OCI-LY3 (cell line): ENCODE data around the gene ENHO.

Source experiments
- EZH2phosphoT487 ChIP-seq: fragments of 200-600 bp; shearing (Covaris generic); IDR thresholded peaks from 2 replicates; pipeline ENCODE4 v1.6.1; 2018; ENCODE audit warnings: antibody characterized with exemption, mixed run types, low read depth
- TF ChIP-seq, protein P1 (sequence below): fragments of 200-600, 300-600 bp; sonication (generic); IDR thresholded peaks from 2 replicates; pipeline ENCODE4 v1.5.1; 2014; ENCODE audit warnings: antibody characterized with exemption, low read length, low read depth

DNA sequence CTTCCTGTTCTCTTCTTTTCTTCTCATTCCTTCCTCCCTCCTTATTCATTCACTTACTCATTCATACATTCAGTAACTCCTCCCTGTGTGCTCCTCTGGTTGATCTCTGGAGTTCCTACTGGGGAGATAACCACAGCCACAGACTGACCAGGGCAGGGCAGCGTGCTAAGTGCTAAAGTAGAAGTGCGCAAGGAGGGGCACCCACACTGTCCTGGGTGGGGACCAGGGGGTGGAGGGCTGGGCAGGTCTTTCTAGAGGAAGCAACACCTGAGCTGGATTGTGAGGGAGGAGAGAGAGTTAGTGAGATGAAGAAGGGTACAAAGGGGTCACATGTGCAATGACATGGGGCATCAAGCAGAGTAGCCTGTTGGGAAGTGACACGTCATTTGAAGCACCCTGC, 13.8 kb downstream of the ENHO start:
- TF ChIP-seq, protein P1, sequence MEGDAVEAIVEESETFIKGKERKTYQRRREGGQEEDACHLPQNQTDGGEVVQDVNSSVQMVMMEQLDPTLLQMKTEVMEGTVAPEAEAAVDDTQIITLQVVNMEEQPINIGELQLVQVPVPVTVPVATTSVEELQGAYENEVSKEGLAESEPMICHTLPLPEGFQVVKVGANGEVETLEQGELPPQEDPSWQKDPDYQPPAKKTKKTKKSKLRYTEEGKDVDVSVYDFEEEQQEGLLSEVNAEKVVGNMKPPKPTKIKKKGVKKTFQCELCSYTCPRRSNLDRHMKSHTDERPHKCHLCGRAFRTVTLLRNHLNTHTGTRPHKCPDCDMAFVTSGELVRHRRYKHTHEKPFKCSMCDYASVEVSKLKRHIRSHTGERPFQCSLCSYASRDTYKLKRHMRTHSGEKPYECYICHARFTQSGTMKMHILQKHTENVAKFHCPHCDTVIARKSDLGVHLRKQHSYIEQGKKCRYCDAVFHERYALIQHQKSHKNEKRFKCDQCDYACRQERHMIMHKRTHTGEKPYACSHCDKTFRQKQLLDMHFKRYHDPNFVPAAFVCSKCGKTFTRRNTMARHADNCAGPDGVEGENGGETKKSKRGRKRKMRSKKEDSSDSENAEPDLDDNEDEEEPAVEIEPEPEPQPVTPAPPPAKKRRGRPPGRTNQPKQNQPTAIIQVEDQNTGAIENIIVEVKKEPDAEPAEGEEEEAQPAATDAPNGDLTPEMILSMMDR: no peak
- no peak for TF ChIP-seq EZH2phosphoT487
